ENCODE data around the gene SCYL3.
"Not testable (repeated sequence)": the region's sequence is repeated elsewhere in the genome, so short reads cannot be mapped to it uniquely, and the experiment has no call there.

The SCYL3 gene

GRCh38 chr1:169869426-169869825, 24.3 kb downstream of the SCYL3 start:
- DNase-seq (ENCODE audit: low read depth), result no peak

GRCh38 chr1:169868978-169869377, 24.7 kb downstream of the SCYL3 start:
- DNase-seq (ENCODE audit: low read depth), result no peak

- no peak for DNase-seq (ENCODE audit: low read depth)
Measured at GRCh38 chr1:169867012-169867675, 26.6 kb downstream of the SCYL3 start.

GRCh38 chr1:169866577-169866976, 27.1 kb downstream of the SCYL3 start:
- DNase-seq (ENCODE audit: low read depth), result no peak

- not testable (repeated sequence) for DNase-seq (ENCODE audit: low read depth)
Measured at GRCh38 chr1:169864531-169864930, 29.2 kb downstream of the SCYL3 start.

- no peak for DNase-seq (ENCODE audit: low read depth)
Measured at GRCh38 chr1:169860750-169861149, 32.9 kb downstream of the SCYL3 start.

GRCh38 chr1:169860187-169860586, 33.5 kb downstream of the SCYL3 start:
- DNase-seq (ENCODE audit: low read depth), result no peak

GRCh38 chr1:169859001-169859400, 34.7 kb downstream of the SCYL3 start:
- DNase-seq (ENCODE audit: low read depth), result no peak

- no peak for DNase-seq (ENCODE audit: low read depth)
Measured at GRCh38 chr1:169858467-169858866, 35.2 kb downstream of the SCYL3 start.

- no peak for DNase-seq (ENCODE audit: low read depth)
Measured at GRCh38 chr1:169853341-169853740, 40.4 kb downstream of the SCYL3 start.

GRCh38 chr1:169849346-169850022, 44.2 kb downstream of the SCYL3 start:
- DNase-seq (ENCODE audit: low read depth), result no peak

GRCh38 chr1:169848456-169848855, 45.2 kb downstream of the SCYL3 start:
- DNase-seq (ENCODE audit: low read depth), result no peak

GRCh38 chr1:169844941-169845608, 48.6 kb downstream of the SCYL3 start:
- no peak for DNase-seq (ENCODE audit: low read depth)

GRCh38 chr1:169838942-169839341, 54.8 kb downstream of the SCYL3 start:
- no peak for DNase-seq (ENCODE audit: low read depth)

- DNase-seq (ENCODE audit: low read depth), result no peak
Measured at GRCh38 chr1:169836198-169836597, 57.5 kb downstream of the SCYL3 start.

GRCh38 chr1:169835647-169836046, 58.0 kb downstream of the SCYL3 start:
- no peak for DNase-seq (ENCODE audit: low read depth)

- no peak for DNase-seq (ENCODE audit: low read depth)
Measured at GRCh38 chr1:169834869-169835268, 58.8 kb downstream of the SCYL3 start.

GRCh38 chr1:169833179-169833901, 60.4 kb downstream of the SCYL3 start:
- DNase-seq (ENCODE audit: low read depth), result no peak

- DNase-seq (ENCODE audit: low read depth), result no peak
Measured at GRCh38 chr1:169829671-169830070, 64.0 kb downstream of the SCYL3 start.

GRCh38 chr1:169824153-169824552, 69.5 kb downstream of the SCYL3 start:
- no peak for DNase-seq (ENCODE audit: low read depth)

- DNase-seq (ENCODE audit: low read depth), result no peak
Measured at GRCh38 chr1:169821500-169821899, 72.2 kb downstream of the SCYL3 start.

GRCh38 chr1:169816617-169817016, 77.1 kb downstream of the SCYL3 start:
- no peak for DNase-seq (ENCODE audit: low read depth)

GRCh38 chr1:169814265-169814664, 79.4 kb downstream of the SCYL3 start:
- DNase-seq (ENCODE audit: low read depth), result no peak

Data from T-helper 22 cell (primary cell).